ENCODE data around the gene HPD. TPM values are rescaled to one million over a fixed set of nuclear protein-coding genes. Genes with fewer than 3 reads are reported as not detected.

HPD gene
- total RNA-seq, 1 experiment from 2014 or later = 0.39 TPM

GRCh38 chr12:121817648-121818043, 41.0 kb downstream of the HPD start:
- ChIA-PET CTCF (interaction anchor here (1.1 to 1.9 kb wide), 2 partner anchors 12 to 23 kb away, joined by 3 to 4 read pairs; no protein-coding TSS in a partner anchor), POLR2A (no interaction called here)
- no peak for ATAC-seq
- no peaks in the 10 kb centered on the region for H3K9me3 Mint-ChIP-seq
- H3K4me3 Mint-ChIP-seq = no peak overlapping the region
- H3K36me3 Mint-ChIP-seq = peaks cover 23% of the 10 kb centered on the region
- H3K4me1 Mint-ChIP-seq = peaks cover 12% of the 10 kb centered on the region
- TF ChIP-seq STAT6 (CRISPR knock-in tag; conservative IDR thresholded peaks at IDR 0.05; ENCODE audit: low read depth) = no peak
- TF ChIP-seq ETV6 (CRISPR knock-in tag; IDR thresholded peaks at IDR 0.05) = no peak
- TF ChIP-seq NFE2L1 (CRISPR knock-in tag; IDR thresholded peaks at IDR 0.05) = no peak
- TF ChIP-seq NFATC4 (CRISPR knock-in tag; IDR thresholded peaks at IDR 0.05) = no peak
- no peak for TF ChIP-seq TP53 (CRISPR knock-in tag; IDR thresholded peaks at IDR 0.05)
- TF ChIP-seq EMX1 (CRISPR knock-in tag; IDR thresholded peaks at IDR 0.05) = no peak
- TF ChIP-seq HMGA2 (CRISPR knock-in tag; IDR thresholded peaks at IDR 0.05) = no peak
- TF ChIP-seq CDX4 (CRISPR knock-in tag; IDR thresholded peaks at IDR 0.05; ENCODE audit: borderline replicate concordance) = no peak
- TF ChIP-seq ZBTB21 (CRISPR knock-in tag; IDR thresholded peaks at IDR 0.05; ENCODE audit: borderline replicate concordance) = no peak
- no peak for TF ChIP-seq E2F4 (CRISPR knock-in tag; IDR thresholded peaks at IDR 0.05; ENCODE audit: borderline replicate concordance, low read depth)
- TF ChIP-seq ERG (CRISPR knock-in tag; IDR thresholded peaks at IDR 0.05) = no peak
- TF ChIP-seq ZNF396 (CRISPR knock-in tag; IDR thresholded peaks at IDR 0.05; ENCODE audit: borderline replicate concordance) = no peak
- no peak for TF ChIP-seq TEAD4 (CRISPR knock-in tag; IDR thresholded peaks at IDR 0.05)
- TF ChIP-seq ATF6 (CRISPR knock-in tag; IDR thresholded peaks at IDR 0.05) = no peak
- TF ChIP-seq GTF2I (CRISPR knock-in tag; conservative IDR thresholded peaks at IDR 0.05) = no peak
- no peak for TF ChIP-seq SOX15 (CRISPR knock-in tag; IDR thresholded peaks at IDR 0.05)
- H3K27me3 Mint-ChIP-seq (ENCODE audit: low read depth) = no peaks in the 10 kb centered on the region
- DNase-seq (ENCODE audit: low spot score) = no peak
- no peak overlapping the region for H3K27ac Mint-ChIP-seq

- H3K4me3 Mint-ChIP-seq = no peak overlapping the region
- peaks cover 23% of the 10 kb centered on the region for H3K36me3 Mint-ChIP-seq
- no peaks in the 10 kb centered on the region for H3K27me3 Mint-ChIP-seq (ENCODE audit: low read depth)
- H3K4me1 Mint-ChIP-seq = peaks cover 13% of the 10 kb centered on the region
- no peak for DNase-seq (ENCODE audit: low spot score)
- no peak for ATAC-seq
- no peak overlapping the region for H3K27ac Mint-ChIP-seq
- CTCF ChIA-PET = interaction anchor here (1.1 to 1.9 kb wide), 2 partner anchors 12 to 23 kb away, joined by 3 to 4 read pairs; no protein-coding TSS in a partner anchor
- no peaks in the 10 kb centered on the region for H3K9me3 Mint-ChIP-seq
- POLR2A ChIA-PET = no interaction called here
- TF ChIP-seq E2F4 (CRISPR knock-in tag; IDR thresholded peaks at IDR 0.05; ENCODE audit: borderline replicate concordance, low read depth) = no peak
- no peak for TF ChIP-seq PRDM15 (CRISPR knock-in tag; IDR thresholded peaks at IDR 0.05)
- TF ChIP-seq ATF2 (CRISPR knock-in tag; IDR thresholded peaks at IDR 0.05; ENCODE audit: borderline replicate concordance, low read depth) = no peak
- no peak for TF ChIP-seq KAT7 (CRISPR knock-in tag; IDR thresholded peaks at IDR 0.05; ENCODE audit: borderline replicate concordance)
- TF ChIP-seq ESRRA (CRISPR knock-in tag; IDR thresholded peaks at IDR 0.05; ENCODE audit: borderline replicate concordance) = no peak
Observed at GRCh38 chr12:121816925-121817647, 41.6 kb downstream of the HPD start.
